Stomach (tissue), 4 donors: ENCODE measurements around the gene KRTAP10-1.

Experiments
- CTCF ChIP-seq, 7 experiments: fragments of 450-650 bp in 4 of 7; fragments of 200-600 bp in 3 of 7; sonication (generic) in 3 of 7; IDR thresholded peaks; one replicate each; pipeline ENCODE4 v1.5.1; 2016 to 2019; ENCODE audit warnings: antibody characterized with exemption in 7 of 7, control low read depth in 2 of 7, mild to moderate bottlenecking in 1 of 7
- EP300 ChIP-seq: sonication (generic); formaldehyde crosslinking; IDR thresholded peaks from one replicate; pipeline ENCODE4 v1.6.1; 2017; ENCODE audit warnings: antibody characterized with exemption
- POLR2A ChIP-seq, 4 donors: fragments of 450-650 bp; IDR thresholded peaks; one replicate each; pipeline ENCODE4 v1.6.1; 2016; ENCODE audit warnings: antibody characterized with exemption in 4 of 4, control low read depth in 2 of 4, mild to moderate bottlenecking in 1 of 4, moderate library complexity in 1 of 4

- TF ChIP-seq CTCF (IDR thresholded peaks at IDR 0.05): no peak
- TF ChIP-seq POLR2A (IDR thresholded peaks at IDR 0.05): no peak
- TF ChIP-seq EP300: no peak
Measured at GRCh38 chr21:44499631-44500030, 40.4 kb downstream of the KRTAP10-1 start.
